Right lobe of liver (tissue), 6 donors: ENCODE measurements around the gene EFNA5. TPM values are rescaled to one million over a fixed set of nuclear protein-coding genes. Genes with fewer than 3 reads are reported as not detected.

ENCODE experiments used
- ATAC-seq, 4 donors: fragments of 200-7000 bp; cut with Tn5 transposase; one replicate each; pipeline ENCODE4 v1.9.1; 2020; ENCODE audit warnings: mild to moderate bottlenecking in 4 of 4, moderate library complexity in 4 of 4
- DNase-seq, 3 donors: peaks; one replicate each; pipeline ENCODE4 v3.0.0-alpha.2; 2020
- H3K27ac ChIP-seq, 3 donors: fragments of 200-600 bp; one replicate each; pipeline ENCODE4 v1.8.0; 2022
- H3K27me3 ChIP-seq, 2 donors: fragments of 200-600 bp; one replicate each; pipeline ENCODE4 v1.8.0; 2022
- H3K36me3 ChIP-seq, 4 donors: fragments of 200-600 bp; sonication (generic) in 1 of 4; one replicate each; pipeline versions ENCODE4 v1.5.1 to v1.8.0; 2017 to 2022; ENCODE audit warnings: control low read depth in 1 of 4
- H3K4me1 ChIP-seq, 4 donors: fragments of 200-600 bp; sonication (generic) in 1 of 4; one replicate each; pipeline versions ENCODE4 v1.5.1 to v1.8.0; 2017 to 2022; ENCODE audit warnings: control low read depth in 1 of 4
- H3K4me3 ChIP-seq, 3 donors: fragments of 200-600 bp; one replicate each; pipeline ENCODE4 v1.8.0; 2022
- H3K9me3 ChIP-seq, 4 donors: fragments of 200-600 bp; sonication (generic) in 1 of 4; one replicate each; pipeline versions ENCODE4 v1.5.1 to v1.8.0; 2017 to 2022; ENCODE audit warnings: control low read depth in 1 of 4
- CTCF ChIP-seq, 4 donors: fragments of 200-600 bp in 3 of 4; fragments of 450-650 bp in 1 of 4; IDR thresholded peaks; one replicate each; pipeline versions ENCODE4 v1.5.1 to v1.8.0; 2016 to 2022; ENCODE audit warnings: antibody characterized with exemption in 4 of 4, mild to moderate bottlenecking in 2 of 4
- POLR2A ChIP-seq: fragments of 450-650 bp; IDR thresholded peaks from one replicate; pipeline ENCODE4 v1.6.1; 2017; ENCODE audit warnings: antibody characterized with exemption, mild to moderate bottlenecking
- WGBS: methylation state at CpG from one replicate; pipeline ENCODE4 v1.1.6; 2018; ENCODE audit warnings: low coverage, low lambda C conversion rate; ENCODE audit not compliant: insufficient coverage; ENCODE audit errors: missing lambda C conversion rate; 5-methylcytosine and 5-hydroxymethylcytosine counted together
- intact Hi-C, 2 donors: fragments of 100-400 bp; cut with DNase I; formaldehyde crosslinking; loops; one replicate each; pipeline versions ENCODE4 v1.11.2 to v1.14.1; 2022
- total RNA-seq, 6 experiments: library from RNA; depleted of rRNA in 2 of 6; stranded (reverse); fragments of >200 nt in 2 of 6; fragmentation: NEBNext Ultra II Directional in 3 of 6; extraction: Animal tissue kit (Norgen Biotek cat#: 25700) in 3 of 6; gene quantifications; one replicate each; pipeline versions ENCODE4 v1.1.0 to v1.2.4, GENCODE V29; 2016 to 2023
- donor health status: DM: no; HTN: yes; CAD: no.
- donor health status: DM: no; HTN: no; CAD: no.
- donor health status: DM: no; HTN: no; CAD: no.
- donor health status: DM: no; HTN: yes; CAD: no.
- donor health status: DM: no; HTN: yes; CAD: no.

EFNA5 gene
- total RNA-seq, 6 experiments from 2014 or later, result 0.18 to 11.7 (median 1.4) TPM

- no peak overlapping the region for H3K4me3 ChIP-seq
- no peak for DNase-seq
- no peaks in the 10 kb centered on the region for H3K36me3 ChIP-seq
- no peaks in the 10 kb centered on the region for H3K27me3 ChIP-seq
- no peak overlapping the region for H3K27ac ChIP-seq
- WGBS, result 69% methylated on average over 2 of the region's 2 CpGs
- TF ChIP-seq POLR2A, result no peak
- no peaks in the 10 kb centered on the region for H3K9me3 ChIP-seq
- intact Hi-C loops, result no loop called here
- no peak for ATAC-seq
- no peaks in the 10 kb centered on the region for H3K4me1 ChIP-seq
Observed at GRCh38 chr5:107460789-107461188, 209.9 kb downstream of the EFNA5 start.

- no peak for ATAC-seq
Observed at GRCh38 chr5:107459605-107460004, 211.1 kb downstream of the EFNA5 start.

GRCh38 chr5:107458322-107458721 lies 212.4 kb downstream of the EFNA5 start:
- intact Hi-C loops, result no loop called here
- H3K27me3 ChIP-seq, result no peaks in the 10 kb centered on the region
- DNase-seq (no peak), ATAC-seq (no peak)
- H3K4me3 ChIP-seq, result no peak overlapping the region
- TF ChIP-seq POLR2A (no peak), CTCF (IDR thresholded peaks at IDR 0.05) (no peak)
- H3K36me3 ChIP-seq, result no peaks in the 10 kb centered on the region
- no peak overlapping the region for H3K27ac ChIP-seq
- H3K4me1 ChIP-seq, result no peaks in the 10 kb centered on the region
- WGBS, result 50% methylated on average over 4 of the region's 5 CpGs
- no peaks in the 10 kb centered on the region for H3K9me3 ChIP-seq

More at GRCh38 chr5:107459605-107460004, 211.1 kb downstream of the EFNA5 start:
- WGBS, result 72% methylated on average over 3 of the region's 3 CpGs
- Histone ChIP-seq H3K27me3 (no peaks in the 10 kb centered on the region), H3K36me3 (no peaks in the 10 kb centered on the region), H3K4me3 (no peak overlapping the region), H3K4me1 (no peaks in the 10 kb centered on the region), H3K9me3 (no peaks in the 10 kb centered on the region), H3K27ac (no peak overlapping the region)
- TF ChIP-seq CTCF (IDR thresholded peaks at IDR 0.05), result no peak
- TF ChIP-seq POLR2A, result no peak
- DNase-seq, result no peak
- intact Hi-C loops, result no loop called here

GRCh38 chr5:107457881-107458280 lies 212.9 kb downstream of the EFNA5 start:
- TF ChIP-seq POLR2A, result no peak
- TF ChIP-seq CTCF (IDR thresholded peaks at IDR 0.05), result no peak
- DNase-seq (no peak), ATAC-seq (no peak)
- 49% methylated on average over 3 of the region's 3 CpGs for WGBS
- H3K36me3 ChIP-seq, result no peaks in the 10 kb centered on the region
- no peaks in the 10 kb centered on the region for H3K4me1 ChIP-seq
- no peaks in the 10 kb centered on the region for H3K9me3 ChIP-seq
- H3K27me3 ChIP-seq, result no peaks in the 10 kb centered on the region
- H3K27ac ChIP-seq, result no peak overlapping the region
- H3K4me3 ChIP-seq, result no peak overlapping the region
- intact Hi-C loops, result no loop called here

- no peak overlapping the region for H3K27ac ChIP-seq
- no peaks in the 10 kb centered on the region for H3K36me3 ChIP-seq
- intact Hi-C loops, result no loop called here
- no peaks in the 10 kb centered on the region for H3K4me1 ChIP-seq
- H3K4me3 ChIP-seq, result no peak overlapping the region
- no peaks in the 10 kb centered on the region for H3K9me3 ChIP-seq
- H3K27me3 ChIP-seq, result no peaks in the 10 kb centered on the region
- 80% methylated on average over 3 of the region's 3 CpGs for WGBS
- DNase-seq (no peak), ATAC-seq (no peak)
- no peak for TF ChIP-seq POLR2A
- no peak for TF ChIP-seq CTCF (IDR thresholded peaks at IDR 0.05)
Observed at GRCh38 chr5:107457138-107457537, 213.6 kb downstream of the EFNA5 start.
